Prostate gland (tissue), 2 donors: ENCODE data around the gene MAPK8IP1.

Experiments
- CTCF ChIP-seq, 4 experiments: fragments of 200-600 bp in 2 of 4; fragments of 450-650 bp in 2 of 4; sonication (generic) in 2 of 4; IDR thresholded peaks; 1 replicate in 3 of 4; 2 replicates in 1 of 4; pipeline ENCODE4 v1.5.1; 2016 to 2019; ENCODE audit warnings: antibody characterized with exemption in 4 of 4, mild to moderate bottlenecking in 2 of 4, moderate library complexity in 2 of 4
- POLR2A ChIP-seq: fragments of 450-650 bp; IDR thresholded peaks from one replicate; pipeline ENCODE4 v1.6.1; 2016; ENCODE audit warnings: antibody characterized with exemption, mild to moderate bottlenecking
- POLR2AphosphoS5 ChIP-seq: sonication (generic); formaldehyde crosslinking; IDR thresholded peaks from one replicate; pipeline ENCODE4 v1.6.1; 2017; ENCODE audit warnings: antibody characterized with exemption

- TF ChIP-seq CTCF (IDR thresholded peaks at IDR 0.05) (no peak), POLR2A (no peak), POLR2AphosphoS5 (no peak)
Observed at GRCh38 chr11:45851228-45851627, 34.2 kb upstream of the MAPK8IP1 start.
